ENCODE measurements around the gene RTTN. TPM values are rescaled to one million over a fixed set of nuclear protein-coding genes. Genes with fewer than 3 reads are reported as not detected.

Gene RTTN
- total and polyA plus RNA-seq, 2 experiments from 2014 or later = 7.2 to 31.0 TPM

GRCh38 chr18:70039186-70039585 is 166.3 kb downstream of the RTTN start:
- Histone ChIP-seq H3K27ac (ENCODE audit: low read depth) (no peak overlapping the region), H2AFZ (no peak overlapping the region), H3K4me1 (ENCODE audit: insufficient read depth) (no peaks in the 10 kb centered on the region), H4K20me1 (replicated peaks; ENCODE audit: insufficient read depth) (no peaks in the 10 kb centered on the region), H3K36me3 (ENCODE audit: insufficient read depth) (no peaks in the 10 kb centered on the region), H3K4me2 (no peak overlapping the region), H3K27me3 (ENCODE audit: insufficient read depth) (no peaks in the 10 kb centered on the region), H3K9me2 (ENCODE audit: insufficient read depth) (no peaks in the 10 kb centered on the region), H3K79me2 (replicated peaks; ENCODE audit: insufficient read depth) (no peaks in the 10 kb centered on the region), H3F3A (replicated peaks; ENCODE audit: low read depth) (no peaks in the 10 kb centered on the region), H3K4me3 (no peak overlapping the region)
- H3K27ac Mint-ChIP-seq = no peak overlapping the region
- H3K4me1 Mint-ChIP-seq = no peaks in the 10 kb centered on the region
- no peak overlapping the region for H3K4me3 Mint-ChIP-seq
- TF ChIP-seq EZH2 (IDR thresholded peaks at IDR 0.05; ENCODE audit: low read depth, unreplicated experiment) (no peak), ETS1 (IDR thresholded peaks at IDR 0.05) (no peak), ZNF462 (CRISPR knock-in tag; IDR thresholded peaks at IDR 0.05) (no peak), REST (IDR thresholded peaks at IDR 0.05; ENCODE audit: unreplicated experiment) (no peak), EZH2phosphoT487 (IDR thresholded peaks at IDR 0.05; ENCODE audit: unreplicated experiment) (no peak), POLR2AphosphoS5 (IDR thresholded peaks at IDR 0.05; ENCODE audit: low read depth) (no peak), STAT1 (IDR thresholded peaks at IDR 0.05; ENCODE audit: unreplicated experiment) (no peak), ZNF114 (CRISPR knock-in tag; IDR thresholded peaks at IDR 0.05) (no peak), CTCF (conservative IDR thresholded peaks at IDR 0.05; ENCODE audit: low read depth in 2 of 2) (no peak), ZNF331 (CRISPR knock-in tag; IDR thresholded peaks at IDR 0.05; ENCODE audit: low read depth) (no peak), NANOG (IDR thresholded peaks at IDR 0.05; ENCODE audit: borderline replicate concordance) (no peak), CREB1 (CRISPR knock-in tag; IDR thresholded peaks at IDR 0.05; ENCODE audit: low read depth) (no peak), JUNB (IDR thresholded peaks at IDR 0.05; ENCODE audit: unreplicated experiment) (no peak)
- H3K27me3 Mint-ChIP-seq (ENCODE audit: insufficient read depth, low read depth, poor library complexity) = no peaks in the 10 kb centered on the region
- no peaks in the 10 kb centered on the region for H3K9me3 Mint-ChIP-seq
- no peak for DNase-seq (ENCODE audit: low spot score)
- no peak for ATAC-seq
- H3K36me3 Mint-ChIP-seq (ENCODE audit: low read depth) = no peaks in the 10 kb centered on the region

Measured in GM23338 (cell line).